ENCODE results near the gene POC1A.

POC1A gene

GRCh38 chr3:52150860-52151259 lies 3.4 kb downstream of the POC1A start:
- DNase-seq, result no peak

DNA sequence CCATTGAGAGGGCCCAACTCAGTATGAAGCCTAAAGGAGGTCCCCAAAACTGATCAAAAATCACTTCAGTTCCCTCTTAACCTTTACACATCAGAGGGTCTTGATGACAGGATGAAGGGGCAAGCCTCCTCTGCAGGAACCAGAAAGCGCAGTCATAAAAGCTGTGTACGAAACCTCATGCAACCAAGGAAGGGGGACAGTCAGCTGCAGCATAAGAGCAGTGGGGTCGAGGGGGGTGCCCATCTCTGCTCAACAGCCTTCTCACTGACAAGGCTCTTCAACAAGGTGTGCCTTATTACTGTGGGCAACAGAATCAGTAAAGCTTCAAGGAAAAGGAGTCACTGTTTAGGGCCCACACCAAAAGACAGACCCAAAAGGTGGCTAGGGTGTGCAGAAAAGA lies 3.9 kb downstream of the POC1A start:
- DNase-seq, result no peak

- DNase-seq, result no peak
These were observed 4.5 kb downstream of the POC1A start for GRCh38 chr3:52149726-52150125.

DNA sequence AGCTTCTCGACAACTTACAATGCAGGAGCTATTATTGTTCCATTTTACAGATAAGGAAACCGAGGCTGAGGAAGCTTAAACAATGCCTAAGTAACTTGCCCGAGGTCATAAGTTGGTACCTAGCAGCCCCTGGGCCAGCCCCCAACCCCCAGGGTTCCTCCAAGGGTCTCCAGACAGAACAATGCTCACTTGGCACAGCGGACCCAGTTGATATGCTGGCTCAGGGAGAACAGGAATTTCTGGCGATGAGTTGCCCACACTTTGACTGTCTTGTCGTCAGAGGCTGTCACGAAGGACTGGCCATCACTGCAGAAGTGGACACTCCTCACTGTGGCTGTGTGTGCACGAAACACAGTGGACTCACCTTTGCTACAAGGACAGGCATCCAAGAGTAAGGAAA lies 5.2 kb downstream of the POC1A start:
- DNase-seq, result no peak

GRCh38 chr3:52147804-52148203 lies 6.4 kb downstream of the POC1A start:
- no peak for DNase-seq

DNA sequence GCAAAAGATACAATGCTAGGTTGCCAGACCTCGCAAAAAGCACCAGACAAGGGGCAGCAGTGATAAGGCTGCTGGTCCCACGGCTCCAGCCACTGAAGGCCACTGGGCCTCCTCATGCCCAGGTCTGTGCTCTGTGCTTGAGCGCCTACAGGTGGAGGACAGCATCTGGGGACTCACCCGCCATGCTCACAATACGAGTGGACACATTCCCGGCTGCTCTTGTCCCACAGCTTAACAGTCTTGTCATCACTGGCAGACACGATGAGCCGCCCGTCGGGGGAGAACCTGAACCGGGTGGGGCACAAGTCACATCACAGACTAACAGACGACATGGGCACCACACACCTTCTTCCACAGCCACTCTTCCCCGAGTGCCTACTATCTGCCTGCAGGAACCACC lies 7.4 kb downstream of the POC1A start:
- DNase-seq, result no peak

GRCh38 chr3:52146189-52146588 lies 8.0 kb downstream of the POC1A start:
- DNase-seq, result no peak

DNA sequence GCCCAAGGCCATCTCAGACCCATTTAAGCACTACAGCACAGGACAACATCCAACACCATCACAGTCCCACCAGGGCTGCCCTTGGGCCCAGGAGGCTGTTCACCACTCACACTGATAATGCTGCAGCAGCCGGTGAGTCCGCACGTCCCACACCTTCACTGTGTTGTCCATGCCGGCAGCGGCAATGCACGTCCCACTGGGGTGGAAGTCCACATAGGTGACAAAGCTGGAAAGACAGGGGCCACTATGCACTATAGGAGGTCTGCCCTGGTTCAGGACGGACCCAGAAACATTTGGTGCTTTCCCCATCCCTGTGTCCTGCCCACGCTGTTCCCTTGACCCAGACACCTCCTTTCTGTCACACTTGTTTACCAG lies 8.5 kb downstream of the POC1A start:
- DNase-seq, result no peak

- DNase-seq, result no peak
These were observed 9.2 kb downstream of the POC1A start for GRCh38 chr3:52144796-52145735.

GRCh38 chr3:52144034-52144795 lies 10.0 kb downstream of the POC1A start:
- DNase-seq, result peak; percentile 49 to 85 (median 76)

GRCh38 chr3:52143616-52144015 lies 10.6 kb downstream of the POC1A start:
- DNase-seq, result no peak

DNA sequence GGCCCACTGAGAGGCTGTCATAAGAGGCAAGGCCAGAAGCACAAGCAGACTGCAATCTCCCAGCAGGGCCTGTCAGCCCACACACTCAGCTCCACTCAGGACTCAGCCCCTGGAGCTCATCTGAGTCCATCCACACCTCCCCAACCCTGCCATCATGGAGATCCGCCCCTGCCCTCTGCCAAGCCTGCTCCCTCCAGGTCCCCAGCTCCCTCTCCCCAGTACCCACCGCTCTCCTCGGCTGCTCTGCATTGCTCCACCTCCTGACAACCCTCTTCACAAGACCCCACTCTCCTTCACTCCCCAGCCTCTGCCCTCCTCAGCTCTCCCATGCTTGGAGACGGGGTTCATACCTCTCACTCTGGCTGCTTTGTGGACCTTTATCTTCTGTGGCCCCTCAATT lies 11.1 kb downstream of the POC1A start:
- no peak for DNase-seq

DNA sequence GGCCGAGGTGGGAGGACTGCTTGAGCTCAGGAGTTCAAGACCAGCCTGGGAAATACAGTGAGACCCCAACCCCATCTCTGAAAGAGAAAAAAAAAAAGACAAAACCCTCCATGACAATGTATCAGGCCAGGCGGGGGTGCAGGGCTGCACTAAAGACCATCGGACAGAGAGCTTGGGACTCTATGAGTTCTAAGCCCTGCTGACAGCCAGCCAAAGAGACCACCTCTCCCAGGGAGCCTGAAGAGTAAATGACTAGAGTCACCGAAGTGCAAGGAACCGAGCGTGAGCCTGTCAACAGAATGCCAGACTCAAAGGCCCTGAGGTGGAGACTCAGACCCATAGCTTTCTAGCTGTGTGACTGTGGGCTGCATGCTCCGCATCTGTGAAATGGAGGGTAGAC lies 12.5 kb downstream of the POC1A start:
- no peak for DNase-seq

DNA sequence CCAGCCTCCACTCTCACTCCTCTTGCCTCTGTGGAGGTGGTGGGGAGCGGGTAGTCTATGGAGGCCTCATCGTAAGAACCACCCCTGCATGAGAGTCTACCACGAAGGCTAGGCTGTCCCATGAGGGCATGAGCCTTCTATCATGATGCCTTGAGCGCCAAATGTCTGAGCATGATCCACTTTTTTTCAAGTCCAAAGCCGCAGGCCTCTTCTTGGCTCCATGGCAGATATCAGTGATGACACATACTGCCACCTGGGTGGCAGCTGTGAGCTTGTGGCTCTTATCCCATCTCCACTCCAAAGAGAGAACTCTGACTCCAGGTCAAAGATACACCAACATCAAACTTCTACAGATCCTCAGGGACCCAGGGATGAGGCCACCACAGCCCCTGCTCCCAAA lies 13.5 kb downstream of the POC1A start:
- DNase-seq, result no peak

DNA sequence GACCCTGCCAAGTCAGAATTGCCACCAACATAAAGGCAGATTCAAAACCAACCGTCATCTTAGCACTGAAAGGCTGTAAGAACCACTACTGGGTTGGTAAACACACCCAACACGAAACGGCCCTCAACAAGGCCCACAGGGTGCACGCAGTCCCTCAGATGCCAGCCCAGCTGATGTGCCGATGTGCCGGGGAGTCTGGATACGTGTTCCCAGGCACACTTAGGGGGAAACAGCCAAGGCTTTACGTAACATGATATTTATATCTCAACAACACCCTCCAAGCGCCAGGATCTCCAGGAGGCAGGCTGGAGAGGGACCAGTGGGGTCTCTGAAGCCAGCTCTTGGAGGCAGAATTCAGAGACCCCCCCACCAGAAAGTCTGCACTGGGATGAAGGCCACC lies 14.2 kb downstream of the POC1A start:
- no peak for DNase-seq

- no peak for DNase-seq
These were observed 16.9 kb downstream of the POC1A start for GRCh38 chr3:52137311-52137710.

- DNase-seq, result no peak
These were observed 17.7 kb downstream of the POC1A start for GRCh38 chr3:52136513-52136912.

DNA sequence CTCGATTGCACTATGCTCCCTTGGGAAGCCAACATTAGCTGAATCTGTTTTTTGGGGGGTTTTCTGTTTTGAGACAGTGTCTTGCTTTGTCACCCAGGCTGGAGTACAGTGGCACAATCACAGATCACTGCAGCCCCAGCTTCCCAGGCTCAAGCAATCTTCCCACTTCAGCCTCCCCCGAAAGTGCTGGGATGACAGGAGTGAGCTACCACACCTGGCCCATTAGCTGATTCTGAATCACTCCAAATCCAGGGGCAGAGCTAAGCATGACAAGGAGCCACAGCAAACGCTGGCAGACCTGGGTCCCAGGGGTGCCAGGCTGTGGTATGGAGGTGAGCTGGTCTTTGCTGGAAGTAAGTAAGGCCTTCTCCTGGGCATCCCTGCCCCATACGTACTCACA lies 18.9 kb downstream of the POC1A start:
- no peak for DNase-seq

- DNase-seq, result no peak
These were observed 19.5 kb downstream of the POC1A start for GRCh38 chr3:52134761-52135160.

- no peak for DNase-seq
These were observed 21.3 kb downstream of the POC1A start for GRCh38 chr3:52132930-52133329.

DNA sequence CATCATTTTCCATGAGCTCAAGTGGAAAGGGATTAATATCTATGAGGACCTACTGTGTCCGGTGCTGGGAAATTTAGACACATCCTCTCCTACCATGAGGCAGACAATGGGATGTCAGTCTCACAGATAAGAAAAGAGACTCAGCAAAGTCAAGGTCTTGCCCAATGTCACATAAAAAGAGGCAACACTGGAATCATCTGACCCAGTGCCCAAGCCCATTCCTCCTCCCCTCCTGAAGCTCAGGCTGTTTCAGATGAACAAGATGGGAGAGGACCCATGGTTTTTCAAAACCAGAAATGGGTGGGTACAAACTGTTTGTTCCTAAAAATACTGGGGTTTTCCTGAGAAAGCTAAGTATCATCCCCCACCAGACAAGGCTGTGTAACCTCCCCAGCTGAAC lies 22.2 kb downstream of the POC1A start:
- no peak for DNase-seq

- no peak for DNase-seq
These were observed 23.1 kb downstream of the POC1A start for GRCh38 chr3:52130966-52131622.

DNA sequence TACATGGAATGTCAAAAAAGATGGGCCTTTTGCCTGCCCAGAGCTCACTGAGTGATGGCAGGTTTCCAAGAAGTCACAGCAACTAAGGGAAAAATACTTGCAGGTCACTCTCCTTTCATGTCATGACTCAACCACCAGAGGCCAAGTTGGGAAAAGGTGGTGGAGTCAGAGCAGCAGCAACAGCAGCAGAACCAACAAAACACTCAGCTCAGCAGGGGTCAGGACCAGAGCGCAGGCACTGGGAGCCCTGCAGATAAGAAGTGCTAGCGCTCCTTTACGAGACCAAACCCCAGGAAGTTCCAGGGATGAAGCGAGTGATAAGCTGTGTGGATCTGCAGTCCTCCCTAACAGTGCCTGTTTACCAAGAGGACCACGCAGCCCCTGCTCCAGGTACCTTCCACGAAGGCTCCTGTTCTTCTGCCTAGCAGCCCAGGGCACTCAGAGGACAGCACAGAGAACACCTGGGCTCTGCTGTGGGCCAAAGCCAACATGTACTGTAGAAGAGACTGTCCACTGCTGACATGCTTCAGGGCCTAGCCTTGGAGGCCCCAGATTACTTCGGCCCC lies 26.0 kb downstream of the POC1A start:
- no peak for DNase-seq

Measured in activated naive CD4-positive, alpha-beta T cell (primary cell).